HFF-Myc (cell line): ENCODE measurements around the gene PIGM.

Experiments
- DNase-seq: peaks from one replicate; pipeline ENCODE4 v3.0.0-alpha.2; 2011; ENCODE audit warnings: low read depth; ENCODE audit errors: extremely low read depth
- H3K4me3 ChIP-seq: replicated peaks from 2 replicates; pipeline ENCODE4 v1.5.1; 2011; ENCODE audit warnings: low read depth, mild to moderate bottlenecking, control low read depth, low read length
- CTCF ChIP-seq: IDR thresholded peaks from 2 replicates; pipeline ENCODE4 v1.5.1; 2012; ENCODE audit warnings: mild to moderate bottlenecking, low read depth, low read length, control low read depth; ENCODE audit errors: missing control alignments

Gene PIGM

GRCh38 chr1:160032165-160032820 is 503 bp upstream of the PIGM start:
- peak overlapping the region; percentile 91 for H3K4me3 ChIP-seq
- TF ChIP-seq CTCF: no peak
- DNase-seq: no peak

GRCh38 chr1:160030657-160031364 is 979 bp downstream of the PIGM start:
- DNase-seq: no peak
- TF ChIP-seq CTCF: no peak
- peak overlapping the region; percentile 91 for H3K4me3 ChIP-seq

DNA sequence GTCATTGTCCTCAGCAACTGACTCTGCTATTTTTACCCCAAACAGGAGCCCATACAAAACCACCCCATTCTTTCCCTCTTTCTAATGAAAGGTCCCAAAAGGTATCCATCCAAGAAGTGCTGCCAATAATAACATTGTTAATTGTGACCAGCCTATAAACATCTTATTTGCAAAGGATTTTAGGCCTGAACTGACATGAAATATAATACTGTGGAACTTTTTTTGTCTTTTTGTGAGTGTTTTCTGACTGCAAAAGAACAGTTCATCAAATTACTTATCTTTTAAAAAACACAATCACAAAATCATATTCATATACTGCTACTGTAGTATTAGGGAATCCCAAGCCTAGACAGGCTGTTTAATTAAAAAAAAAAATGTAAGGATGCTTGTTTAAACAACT is 3.4 kb downstream of the PIGM start:
- no peak overlapping the region for H3K4me3 ChIP-seq
- DNase-seq: no peak
- no peak for TF ChIP-seq CTCF

GRCh38 chr1:160025314-160025713 is 6.5 kb downstream of the PIGM start:
- no peak for TF ChIP-seq CTCF
- no peak overlapping the region for H3K4me3 ChIP-seq
- DNase-seq: no peak

DNA sequence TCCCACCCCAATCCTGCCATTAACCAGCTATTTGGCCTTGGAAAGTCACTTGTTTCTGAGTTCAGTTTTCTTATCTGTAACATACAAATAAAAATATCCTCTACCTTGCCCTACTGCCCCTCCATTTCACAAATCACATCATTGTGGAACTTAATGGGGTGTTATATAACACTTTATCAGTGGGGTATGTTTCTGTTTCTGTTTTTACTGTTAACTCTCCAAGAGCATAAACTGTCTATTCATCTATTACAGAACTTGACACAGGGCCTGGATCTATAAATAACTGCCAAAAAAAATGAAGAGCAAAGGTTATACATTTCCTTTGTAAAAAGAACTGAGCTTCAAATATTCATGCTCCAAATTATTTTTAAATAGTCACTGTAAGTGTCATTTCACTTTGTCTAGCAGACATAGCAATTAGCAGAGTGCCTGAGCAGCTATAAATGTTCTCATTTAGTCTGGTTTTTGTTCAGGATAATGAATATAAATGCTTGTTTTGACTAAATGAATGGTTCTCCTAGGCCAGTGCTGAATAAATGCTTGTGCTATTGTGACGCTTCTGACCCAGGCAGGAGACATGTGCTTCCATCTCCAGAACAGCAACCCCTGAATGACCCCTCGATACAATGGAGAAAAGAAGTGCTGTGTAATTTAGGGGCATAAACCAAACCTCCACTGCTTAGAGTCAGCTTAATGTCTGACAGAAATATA is 7.4 kb downstream of the PIGM start:
- no peak for TF ChIP-seq CTCF
- no peak overlapping the region for H3K4me3 ChIP-seq
- no peak for DNase-seq

DNA sequence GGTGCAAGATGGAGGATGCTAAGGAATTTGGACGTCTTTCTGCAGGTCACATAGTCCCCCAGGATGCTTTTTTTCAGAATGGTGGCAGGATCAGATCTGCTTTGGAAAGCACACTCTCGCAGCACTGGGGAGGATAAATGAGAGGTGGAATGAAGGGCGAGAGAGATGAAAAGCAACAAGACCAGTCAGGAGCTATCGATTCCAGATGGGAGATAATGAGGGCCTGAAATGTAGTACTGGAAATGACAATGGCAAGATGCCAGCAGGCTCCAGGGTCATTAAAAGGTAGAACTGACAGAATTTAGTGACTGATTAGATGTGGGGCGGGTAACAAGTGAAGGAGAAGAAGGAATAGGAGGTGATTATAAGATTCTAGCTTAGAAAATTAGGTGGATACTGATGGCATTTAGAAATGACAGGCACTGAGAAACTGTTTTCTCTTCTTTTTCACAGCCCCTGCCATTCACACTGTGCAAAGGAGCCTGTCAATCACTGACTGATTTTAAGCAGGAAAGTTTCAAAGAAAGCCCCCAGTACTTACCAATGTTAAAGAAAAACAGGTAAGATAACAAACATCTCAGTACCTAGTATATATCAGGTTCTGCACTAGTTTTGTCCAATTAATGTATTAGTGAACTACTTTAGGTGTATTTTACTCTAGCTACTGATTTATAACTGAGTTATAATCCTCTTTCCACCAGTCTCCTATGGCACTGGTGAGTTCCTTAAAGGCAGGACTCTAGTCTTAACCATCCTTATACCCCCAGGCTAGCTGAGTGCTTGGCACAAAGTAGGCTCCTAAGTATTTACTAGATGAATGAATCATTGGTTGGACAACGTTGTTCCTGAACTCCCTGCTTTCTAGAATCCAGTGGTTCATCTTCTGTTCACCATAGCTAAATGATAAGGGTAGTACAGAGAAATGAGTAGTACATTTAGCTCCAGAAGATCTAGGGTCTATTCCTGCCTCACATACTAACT is 9.2 kb downstream of the PIGM start:
- DNase-seq: no peak
- TF ChIP-seq CTCF: no peak
- no peak overlapping the region for H3K4me3 ChIP-seq
